Left ventricle myocardium inferior (tissue), 1 donor: ENCODE measurements around the gene BMAL2. TPM values are rescaled to one million over a fixed set of nuclear protein-coding genes. Genes with fewer than 3 reads are reported as not detected.
A peak's percentile ranks its signal among the peaks of the same experiment; 100 is the strongest.

ENCODE experiments used
- DNase-seq: peaks from one replicate; pipeline ENCODE4 v3.0.0-alpha.2; 2020
- H3K27ac ChIP-seq: fragments of 200-600 bp; replicated peaks from 2 replicates; pipeline ENCODE4 v1.8.0; 2021
- H3K27me3 ChIP-seq: fragments of 200-600 bp; 2 replicates; pipeline ENCODE4 v1.8.0; 2021; ENCODE audit warnings: low read depth
- H3K36me3 ChIP-seq: fragments of 200-600 bp; 2 replicates; pipeline ENCODE4 v1.8.0; 2021
- H3K4me1 ChIP-seq: fragments of 200-600 bp; 2 replicates; pipeline ENCODE4 v1.8.0; 2021
- H3K4me3 ChIP-seq: fragments of 200-600 bp; 2 replicates; pipeline ENCODE4 v1.8.0; 2021; ENCODE audit warnings: mild to moderate bottlenecking, moderate library complexity
- H3K9me3 ChIP-seq: fragments of 200-600 bp; replicated peaks from 2 replicates; pipeline ENCODE4 v1.8.0; 2021
- CTCF ChIP-seq: fragments of 200-600 bp; IDR thresholded peaks from 2 replicates; pipeline ENCODE4 v1.8.0; 2021; ENCODE audit warnings: antibody characterized with exemption, mild to moderate bottlenecking, borderline replicate concordance
- intact Hi-C: fragments of 100-400 bp; cut with micrococcal nuclease; formaldehyde crosslinking; loops from one replicate; pipeline ENCODE4 v1.11.0; 2022
- total RNA-seq: library from RNA; stranded (reverse); fragmentation: NEBNext Ultra II Directional; extraction: Animal tissue kit (Norgen Biotek cat#: 25700); gene quantifications from one replicate; pipeline ENCODE4 v1.2.1, GENCODE V29; 2021
- donor health status: DM: no; HTN: yes; CAD: no; lungs with severe emphysema.

Gene BMAL2
- total RNA-seq, 1 donor from 2014 or later, result 1.5 TPM

DNA sequence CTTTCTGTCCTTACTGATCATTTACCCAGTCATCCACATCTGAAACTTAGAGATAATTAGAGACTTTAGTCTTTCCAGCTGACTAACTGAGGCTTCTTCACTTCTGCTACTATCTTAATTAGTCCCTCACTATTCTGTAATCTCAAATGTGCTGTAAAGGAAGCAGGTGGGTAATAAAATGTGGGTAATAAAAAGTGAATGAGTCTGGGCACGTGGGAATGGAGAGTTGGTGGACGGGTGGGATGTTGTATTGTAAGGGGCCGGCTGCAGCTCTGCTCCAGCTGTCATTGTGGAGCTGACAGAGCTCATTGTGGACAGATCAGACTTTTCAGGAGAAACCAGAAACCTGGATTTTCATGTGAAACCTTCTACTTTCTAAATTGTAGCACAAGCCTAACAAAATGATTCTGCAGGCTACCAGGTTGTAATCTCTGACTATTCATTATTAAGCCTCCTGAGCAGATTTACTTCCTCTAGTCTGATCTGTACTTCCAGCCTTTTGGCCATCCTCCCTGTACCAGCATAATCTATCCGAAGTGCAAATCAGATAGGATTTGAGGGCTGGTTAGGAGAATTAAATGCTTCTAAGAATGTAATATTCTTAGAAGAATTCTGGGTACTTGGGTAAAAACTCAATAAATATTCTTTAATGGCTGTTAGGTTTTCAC, 42.0 kb upstream of the BMAL2 start:
- intact Hi-C loops, result loop anchor here (10.0 kb wide), 2 partner anchors 46 to 266 kb away; partner anchors contain the start of genes MED21 and STK38L
- Histone ChIP-seq H3K4me1 (peaks cover 87% of the 10 kb centered on the region), H3K9me3 (no peaks in the 10 kb centered on the region), H3K36me3 (no peaks in the 10 kb centered on the region), H3K4me3 (no peak overlapping the region), H3K27me3 (no peaks in the 10 kb centered on the region), H3K27ac (peak overlapping the region; percentile 85)
- no peak for DNase-seq
- TF ChIP-seq CTCF, result no peak

DNA sequence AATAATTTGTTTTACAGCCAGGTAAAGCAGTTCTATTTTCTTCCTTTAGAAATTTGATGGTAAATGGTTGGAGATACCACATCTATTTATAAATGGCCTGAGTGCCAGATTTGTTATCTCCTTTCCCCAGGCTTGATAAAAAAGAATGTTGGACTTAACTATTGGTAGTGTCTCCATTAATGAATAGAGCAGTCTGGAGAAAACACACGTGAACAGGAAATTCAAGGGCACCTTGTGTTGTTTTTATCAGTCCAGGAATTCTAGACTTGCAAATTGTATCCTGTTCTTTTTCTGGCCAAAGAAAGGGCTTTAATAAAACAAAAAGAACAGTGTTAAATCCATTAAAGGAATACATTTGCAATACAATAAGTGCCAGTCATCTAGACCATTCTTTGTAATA, 40.8 kb upstream of the BMAL2 start:
- no peak for DNase-seq
- no peaks in the 10 kb centered on the region for H3K9me3 ChIP-seq
- TF ChIP-seq CTCF, result no peak
- peaks cover 79% of the 10 kb centered on the region for H3K4me1 ChIP-seq
- H3K36me3 ChIP-seq, result no peaks in the 10 kb centered on the region
- H3K4me3 ChIP-seq, result peak overlapping the region; percentile 23
- intact Hi-C loops, result loop anchor here (10.0 kb wide), 2 partner anchors 47 to 267 kb away; partner anchors contain the start of genes MED21 and STK38L
- no peaks in the 10 kb centered on the region for H3K27me3 ChIP-seq
- peak overlapping the region; percentile 85 for H3K27ac ChIP-seq

- no peak overlapping the region for H3K4me3 ChIP-seq
- no peak for DNase-seq
- TF ChIP-seq CTCF, result no peak
- H3K27me3 ChIP-seq, result no peaks in the 10 kb centered on the region
- peak overlapping the region; percentile 85 for H3K27ac ChIP-seq
- peaks cover 2% of the 10 kb centered on the region for H3K36me3 ChIP-seq
- H3K9me3 ChIP-seq, result no peaks in the 10 kb centered on the region
- H3K4me1 ChIP-seq, result peaks cover 84% of the 10 kb centered on the region
- intact Hi-C loops, result loop anchor here (10.0 kb wide), 2 partner anchors 48 to 268 kb away; partner anchors contain the start of genes MED21 and STK38L
These were observed 39.9 kb upstream of the BMAL2 start for GRCh38 chr12:27292718-27293117.

DNA sequence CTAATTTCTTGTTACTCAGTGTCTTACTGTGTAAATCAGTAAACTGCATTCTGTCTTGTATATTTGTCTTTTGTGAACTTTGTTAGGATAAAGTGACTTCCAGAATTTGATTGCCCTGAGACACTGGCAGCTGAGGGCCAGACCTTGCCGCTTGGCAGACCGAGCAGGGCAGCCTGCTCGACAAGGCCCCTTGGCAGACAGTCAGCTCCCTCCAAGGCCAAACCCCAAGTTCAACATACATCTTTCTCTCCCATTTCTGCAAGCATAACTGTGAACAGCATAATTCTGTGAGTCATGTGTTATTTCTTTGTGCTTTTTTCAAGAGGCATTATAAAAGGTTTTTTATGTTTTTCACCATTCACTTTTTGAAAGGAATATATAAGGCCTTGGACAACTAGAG, 39.2 kb upstream of the BMAL2 start:
- Histone ChIP-seq H3K9me3 (no peaks in the 10 kb centered on the region), H3K27ac (peak overlapping the region; percentile 85), H3K36me3 (peaks cover 9% of the 10 kb centered on the region), H3K27me3 (no peaks in the 10 kb centered on the region), H3K4me3 (no peak overlapping the region), H3K4me1 (peaks cover 88% of the 10 kb centered on the region)
- DNase-seq, result peak; percentile 27
- no peak for TF ChIP-seq CTCF
- intact Hi-C loops, result loop anchor here (10.0 kb wide), 2 partner anchors 49 to 269 kb away; partner anchors contain the start of genes MED21 and STK38L

GRCh38 chr12:27296674-27297073, 36.0 kb upstream of the BMAL2 start:
- H3K27ac ChIP-seq, result no peak overlapping the region

More at GRCh38 chr12:27296674-27297073, 36.0 kb upstream of the BMAL2 start:
- no peak for DNase-seq
- Histone ChIP-seq H3K4me1 (peaks cover 68% of the 10 kb centered on the region), H3K36me3 (peaks cover 33% of the 10 kb centered on the region), H3K9me3 (no peaks in the 10 kb centered on the region), H3K4me3 (no peak overlapping the region), H3K27me3 (no peaks in the 10 kb centered on the region)
- intact Hi-C loops, result loop anchor here (10.0 kb wide), 2 partner anchors 52 to 272 kb away; partner anchors contain the start of genes MED21 and STK38L
- TF ChIP-seq CTCF, result no peak
